ENCODE data around the gene EFNA5.

GRCh38 chr5:107464876-107465275, 205.9 kb downstream of the EFNA5 start:
- no peak for TF ChIP-seq OSR2 (tag by site-specific recombination; IDR thresholded peaks at IDR 0.05)
- TF ChIP-seq CTCF (tag by site-specific recombination; IDR thresholded peaks at IDR 0.05) = no peak
- no peak for TF ChIP-seq KLF17 (tag by site-specific recombination; IDR thresholded peaks at IDR 0.05)
- no peak for TF ChIP-seq ZNF398 (tag by site-specific recombination; IDR thresholded peaks at IDR 0.05)
- TF ChIP-seq SETDB1 (IDR thresholded peaks at IDR 0.05; ENCODE audit: insufficient read length, low read length) = no peak
- no peak for TF ChIP-seq ZNF501 (tag by site-specific recombination; IDR thresholded peaks at IDR 0.05)
- TF ChIP-seq ZBTB21 (tag by site-specific recombination; IDR thresholded peaks at IDR 0.05) = no peak
- TF ChIP-seq ZNF776 (tag by site-specific recombination; IDR thresholded peaks at IDR 0.05; ENCODE audit: borderline replicate concordance) = no peak

Data from HEK293 (cell line).